Liver (tissue), 9 donors: ENCODE results near the gene SEZ6L2. TPM values are rescaled to one million over a fixed set of nuclear protein-coding genes. Genes with fewer than 3 reads are reported as not detected.

ENCODE experiments used
- DNase-seq: peaks from one replicate; pipeline ENCODE4 v3.0.0-alpha.2; 2017; ENCODE audit warnings: low spot score
- H3K27ac ChIP-seq, 2 donors: one replicate each; pipeline ENCODE4 v1.7.0; 2013; ENCODE audit warnings: inconsistent platforms in 2 of 2, low read length in 2 of 2, control low read depth in 1 of 2, low read depth in 1 of 2, mild to moderate bottlenecking in 1 of 2
- H3K27me3 ChIP-seq, 4 donors: one replicate each; pipeline versions ENCODE4 v1.6.1 to v1.7.0; 2013; ENCODE audit warnings: low read length in 3 of 4, inconsistent platforms in 1 of 4, mild to moderate bottlenecking in 1 of 4, moderate library complexity in 1 of 4; ENCODE audit not compliant: control insufficient read depth in 4 of 4, insufficient read depth in 4 of 4
- H3K36me3 ChIP-seq, 4 donors: one replicate each; pipeline versions ENCODE4 v1.6.1 to v1.7.0; 2013; ENCODE audit warnings: low read length in 3 of 4, mild to moderate bottlenecking in 3 of 4, low read depth in 1 of 4, moderate library complexity in 1 of 4; ENCODE audit not compliant: control insufficient read depth in 4 of 4, insufficient read depth in 3 of 4
- H3K4me1 ChIP-seq, 4 donors: one replicate each; pipeline versions ENCODE4 v1.6.1 to v1.7.0; 2013; ENCODE audit warnings: low read length in 3 of 4, mild to moderate bottlenecking in 3 of 4, moderate library complexity in 1 of 4; ENCODE audit not compliant: control insufficient read depth in 4 of 4, insufficient read depth in 4 of 4
- H3K4me3 ChIP-seq, 3 donors: one replicate each; pipeline versions ENCODE4 v1.6.1 to v1.7.0; 2013; ENCODE audit warnings: low read length in 3 of 3, control low read depth in 1 of 3, low read depth in 1 of 3, mild to moderate bottlenecking in 1 of 3
- H3K9ac ChIP-seq, 2 donors: one replicate each; pipeline ENCODE4 v1.7.0; 2013; ENCODE audit warnings: low read length in 2 of 2, mild to moderate bottlenecking in 2 of 2, moderate library complexity in 2 of 2, control low read depth in 1 of 2, low read depth in 1 of 2
- H3K9me3 ChIP-seq, 4 donors: one replicate each; pipeline versions ENCODE4 v1.6.1 to v1.7.0; 2013; ENCODE audit warnings: low read length in 3 of 4; ENCODE audit not compliant: control insufficient read depth in 4 of 4
- ATF3 ChIP-seq: IDR thresholded peaks from 2 replicates; pipeline ENCODE4 v1.6.1; 2016; ENCODE audit warnings: antibody characterized with exemption
- EGR1 ChIP-seq, 2 donors: IDR thresholded peaks; 2 replicates each; pipeline ENCODE4 v1.6.1; 2016 to 2018; ENCODE audit warnings: antibody characterized with exemption in 2 of 2, low read depth in 2 of 2
- FOXA1 ChIP-seq: IDR thresholded peaks from 2 replicates; pipeline ENCODE4 v1.6.1; 2016; ENCODE audit warnings: antibody characterized with exemption
- GABPA ChIP-seq, 2 donors: IDR thresholded peaks in 1 of 2; conservative IDR thresholded peaks in 1 of 2; 2 replicates each; pipeline ENCODE4 v1.6.1; 2016; ENCODE audit warnings: antibody characterized with exemption in 2 of 2, mild to moderate bottlenecking in 1 of 2, moderate library complexity in 1 of 2
- HNF4A ChIP-seq, 2 donors: conservative IDR thresholded peaks; 2 replicates each; pipeline ENCODE4 v1.6.1; 2016; ENCODE audit warnings: antibody characterized with exemption in 2 of 2, mild to moderate bottlenecking in 2 of 2
- JUND ChIP-seq, 2 donors: IDR thresholded peaks; 2 replicates each; pipeline ENCODE4 v1.6.1; 2016; ENCODE audit warnings: antibody characterized with exemption in 2 of 2
- NR2F2 ChIP-seq: IDR thresholded peaks from 2 replicates; pipeline ENCODE4 v1.6.1; 2016; ENCODE audit warnings: antibody characterized with exemption
- RAD21 ChIP-seq, 2 donors: IDR thresholded peaks; 2 replicates each; pipeline ENCODE4 v1.6.1; 2016; ENCODE audit warnings: antibody characterized with exemption in 2 of 2, mild to moderate bottlenecking in 2 of 2
- REST ChIP-seq: IDR thresholded peaks from 2 replicates; pipeline ENCODE4 v1.6.1; 2016; ENCODE audit warnings: antibody characterized with exemption, mild to moderate bottlenecking
- RXRA ChIP-seq, 2 donors: IDR thresholded peaks; 2 replicates each; pipeline ENCODE4 v1.6.1; 2017 to 2018; ENCODE audit warnings: antibody characterized with exemption in 2 of 2, mild to moderate bottlenecking in 1 of 2
- ZBTB33 ChIP-seq: IDR thresholded peaks from 2 replicates; pipeline ENCODE4 v1.6.1; 2016; ENCODE audit warnings: antibody characterized with exemption
- WGBS: extraction: QIAGEN DNeasy Blood & Tissue Kit; methylation state at CpG from one replicate; pipeline ENCODE4 v1.1.7; 2013; 5-methylcytosine and 5-hydroxymethylcytosine counted together
- polyA plus RNA-seq, 2 donors: library from polyadenylated mRNA; stranded (reverse) in 1 of 2; unstranded in 1 of 2; fragments of 200-250 nt in 1 of 2; fragments of >200 nt in 1 of 2; fragmentation: Nextera tagmentation in 1 of 2; extraction: Ambion mirVana in 1 of 2; gene quantifications; one replicate each; pipeline versions ENCODE4 v1.2.1 to v1.2.3, GENCODE V29; 2013 to 2015
- total RNA-seq, 2 donors: library from RNA; depleted of rRNA; stranded (reverse); fragments of >200 nt; gene quantifications; one replicate each; pipeline ENCODE4 v1.2.3, GENCODE V29; 2014
- donor health status: healthy.
- donor health status: healthy.
- donor health status: healthy.
- donor health status: healthy.
- donor health status: healthy.

The SEZ6L2 gene
- total and polyA plus RNA-seq, 4 donors, result 0.24 to 0.37 (median 0.30) TPM

GRCh38 chr16:29858149-29858849 lies 41.1 kb downstream of the SEZ6L2 start:
- no peaks in the 10 kb centered on the region for H3K9me3 ChIP-seq
- no peak for DNase-seq
- no peak for TF ChIP-seq NR2F2
- H3K9ac ChIP-seq, result no peak overlapping the region
- no peaks in the 10 kb centered on the region for H3K27me3 ChIP-seq
- peaks cover 7 to 36% (median 22%) of the 10 kb centered on the region in 4 donors for H3K4me1 ChIP-seq
- 40% methylated on average over 10 of the region's 10 CpGs for WGBS
- H3K27ac ChIP-seq, result no peak overlapping the region
- peaks cover 0 to 19% (median 8%) of the 10 kb centered on the region in 4 donors for H3K36me3 ChIP-seq
- H3K4me3 ChIP-seq, result no peak overlapping the region

GRCh38 chr16:29857133-29857760 lies 42.1 kb downstream of the SEZ6L2 start:
- H3K27ac ChIP-seq, result no peak overlapping the region
- no peaks in the 10 kb centered on the region for H3K9me3 ChIP-seq
- no peak overlapping the region for H3K4me3 ChIP-seq
- TF ChIP-seq HNF4A (conservative IDR thresholded peaks at IDR 0.05), result no peak
- TF ChIP-seq GABPA (IDR thresholded peaks at IDR 0.05 in 1 of 2, conservative IDR thresholded peaks at IDR 0.05 in 1 of 2), result no peak
- no peak for TF ChIP-seq EGR1 (IDR thresholded peaks at IDR 0.05; ENCODE audit: low read depth in 2 of 2)
- no peak for TF ChIP-seq JUND (IDR thresholded peaks at IDR 0.05)
- no peak for TF ChIP-seq ZBTB33
- no peak for TF ChIP-seq RAD21 (IDR thresholded peaks at IDR 0.05)
- no peak for TF ChIP-seq REST
- TF ChIP-seq RXRA (IDR thresholded peaks at IDR 0.05), result no peak
- no peak for TF ChIP-seq FOXA1
- no peak for TF ChIP-seq ATF3
- peaks cover 7 to 32% (median 20%) of the 10 kb centered on the region in 4 donors for H3K4me1 ChIP-seq
- H3K36me3 ChIP-seq, result peaks cover 0 to 19% (median 8%) of the 10 kb centered on the region in 4 donors
- DNase-seq, result no peak
- WGBS, result 92% methylated on average over 7 of the region's 7 CpGs
- H3K27me3 ChIP-seq, result no peaks in the 10 kb centered on the region
- H3K9ac ChIP-seq, result no peak overlapping the region
